ENCODE results near the gene XKR3.

DNA sequence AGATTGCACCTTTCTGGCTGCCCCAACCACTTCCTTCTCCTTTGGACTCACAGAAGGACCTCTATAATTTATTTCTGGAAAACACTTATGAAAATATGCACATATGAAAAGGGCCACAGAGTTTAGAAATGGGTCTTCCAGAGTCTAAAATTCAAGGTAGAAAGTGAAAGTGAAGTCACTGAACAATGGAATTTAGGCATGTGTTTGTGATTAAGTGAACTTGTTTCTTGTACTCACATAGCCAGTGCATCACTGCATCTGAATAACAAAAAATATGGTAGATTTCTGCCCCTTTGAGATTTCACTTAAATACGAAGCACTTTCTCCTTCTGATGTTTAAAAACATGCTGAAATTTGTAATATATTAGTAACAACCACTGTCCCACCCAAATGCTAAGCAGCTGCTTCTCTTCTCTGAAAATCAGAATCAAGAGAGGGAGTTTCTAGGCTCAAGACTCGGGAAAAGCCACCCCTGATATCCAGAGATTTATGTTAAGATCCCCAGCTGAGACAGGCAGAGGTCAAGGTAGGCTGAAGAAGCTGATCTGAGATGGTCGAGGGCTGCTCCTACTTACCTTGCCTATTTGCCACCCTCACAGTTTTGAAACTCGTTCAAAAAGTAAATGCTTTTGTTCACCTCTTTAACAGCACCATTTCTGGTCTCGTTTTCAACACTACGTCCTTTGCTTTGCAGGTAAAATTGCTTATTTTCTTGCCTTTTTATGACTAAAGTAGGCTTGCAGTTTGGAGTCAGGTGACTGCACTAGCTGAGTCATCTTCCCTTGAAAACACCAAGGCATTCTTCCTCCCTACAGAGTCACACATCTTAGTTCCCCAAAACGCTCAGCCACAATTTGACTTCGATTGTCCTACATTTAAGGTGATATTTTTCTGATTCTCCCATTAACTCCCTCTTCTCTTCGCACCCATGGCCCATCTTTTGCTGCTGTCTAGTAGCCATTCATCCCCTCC is at the start of gene XKR3:
- TF ChIP-seq, protein P1, sequence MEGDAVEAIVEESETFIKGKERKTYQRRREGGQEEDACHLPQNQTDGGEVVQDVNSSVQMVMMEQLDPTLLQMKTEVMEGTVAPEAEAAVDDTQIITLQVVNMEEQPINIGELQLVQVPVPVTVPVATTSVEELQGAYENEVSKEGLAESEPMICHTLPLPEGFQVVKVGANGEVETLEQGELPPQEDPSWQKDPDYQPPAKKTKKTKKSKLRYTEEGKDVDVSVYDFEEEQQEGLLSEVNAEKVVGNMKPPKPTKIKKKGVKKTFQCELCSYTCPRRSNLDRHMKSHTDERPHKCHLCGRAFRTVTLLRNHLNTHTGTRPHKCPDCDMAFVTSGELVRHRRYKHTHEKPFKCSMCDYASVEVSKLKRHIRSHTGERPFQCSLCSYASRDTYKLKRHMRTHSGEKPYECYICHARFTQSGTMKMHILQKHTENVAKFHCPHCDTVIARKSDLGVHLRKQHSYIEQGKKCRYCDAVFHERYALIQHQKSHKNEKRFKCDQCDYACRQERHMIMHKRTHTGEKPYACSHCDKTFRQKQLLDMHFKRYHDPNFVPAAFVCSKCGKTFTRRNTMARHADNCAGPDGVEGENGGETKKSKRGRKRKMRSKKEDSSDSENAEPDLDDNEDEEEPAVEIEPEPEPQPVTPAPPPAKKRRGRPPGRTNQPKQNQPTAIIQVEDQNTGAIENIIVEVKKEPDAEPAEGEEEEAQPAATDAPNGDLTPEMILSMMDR (IDR thresholded peaks at IDR 0.05), result no peak
- TF ChIP-seq POLR2A (IDR thresholded peaks at IDR 0.05), result no peak

All from lower leg skin (tissue), 3 donors.